ENCODE data around the gene RASA2. TPM values are rescaled to one million over a fixed set of nuclear protein-coding genes. Genes with fewer than 3 reads are reported as not detected.

RASA2 gene
- 31.1 and 42.3 TPM in 2 replicates for total RNA-seq

GRCh38 chr3:141486746-141487520 lies at the start of gene RASA2:
RASA2 (plus strand) TSS chr3:141487027; CDS start chr3:141487084, 57 bp downstream.
- intact Hi-C loops (cut with micrococcal nuclease), result loop anchor here (1.0 to 5.0 kb wide), 10 partner anchors 11 to 960 kb away; partner anchors contain the start of genes ATP1B3, RNF7, SLC25A36 and XRN1
- ChIA-PET POLR2A (interaction anchor here (0.6 to 3.3 kb wide), 25 partner anchors 11 to 389 kb away, joined by 3 to 81 read pairs (median 5); partner anchors contain the start of genes PXYLP1 and RNF7), CTCF (interaction anchor here (0.8 to 1.0 kb wide), 2 partner anchors 12 to 74 kb away, joined by 3 to 5 read pairs; no protein-coding TSS in a partner anchor)
- no peak for TF ChIP-seq CTCF (IDR thresholded peaks at IDR 0.05)
- Mint-ChIP-seq H3K27ac (peak within 1 kb of the TSS; percentile 92), H3K36me3 (ENCODE audit: low read depth) (peaks cover 8% of the 10 kb centered on the region), H3K4me3 (peak within 1 kb of the TSS; percentile 84), H3K4me1 (peaks cover 70% of the 10 kb centered on the region), H3K27me3 (no peaks in the 10 kb centered on the region), H3K9me3 (no peaks in the 10 kb centered on the region)
- DNase-seq (peak; percentile 75), ATAC-seq (ENCODE audit: low read depth) (peak; percentile 79)

GRCh38 chr3:141439589-141439988 lies 47.2 kb upstream of the RASA2 start:
- no peak for TF ChIP-seq CTCF (IDR thresholded peaks at IDR 0.05)
- CTCF ChIA-PET, result interaction anchor here (0.6 to 4.1 kb wide), 6 partner anchors 11 to 136 kb away, joined by 3 to 25 read pairs (median 15); no protein-coding TSS in a partner anchor
- Mint-ChIP-seq H3K36me3 (ENCODE audit: low read depth) (peaks cover 40% of the 10 kb centered on the region), H3K4me3 (no peak overlapping the region), H3K27me3 (no peaks in the 10 kb centered on the region), H3K27ac (no peak overlapping the region), H3K9me3 (no peaks in the 10 kb centered on the region), H3K4me1 (peaks cover 29% of the 10 kb centered on the region)
- DNase-seq, result no peak
- intact Hi-C loops (cut with micrococcal nuclease), result no loop called here
- ATAC-seq (ENCODE audit: low read depth), result no peak
- POLR2A ChIA-PET, result interaction anchor here (0.9 to 3.7 kb wide), 2 partner anchors 128 to 208 kb away, joined by 3 to 19 read pairs; partner anchors contain the start of gene PXYLP1

- POLR2A ChIA-PET, result interaction anchor here (1.3 to 3.7 kb wide), 3 partner anchors 11 to 129 kb away, joined by 5 to 19 read pairs (median 9); no protein-coding TSS in a partner anchor
- H3K36me3 Mint-ChIP-seq (ENCODE audit: low read depth), result peaks cover 54% of the 10 kb centered on the region
- peak; percentile 9 for ATAC-seq (ENCODE audit: low read depth)
Measured at GRCh38 chr3:141440942-141441341, 45.9 kb upstream of the RASA2 start.

GRCh38 chr3:141441381-141442364 lies 45.2 kb upstream of the RASA2 start:
- Mint-ChIP-seq H3K4me3 (peak overlapping the region; percentile 20), H3K9me3 (no peaks in the 10 kb centered on the region), H3K36me3 (ENCODE audit: low read depth) (peaks cover 59% of the 10 kb centered on the region), H3K27me3 (no peaks in the 10 kb centered on the region), H3K4me1 (peaks cover 29% of the 10 kb centered on the region), H3K27ac (peak overlapping the region; percentile 69)
- TF ChIP-seq CTCF (IDR thresholded peaks at IDR 0.05), result peak; percentile 63
- DNase-seq (peak; percentile 60), ATAC-seq (ENCODE audit: low read depth) (peak; percentile 100)
- ChIA-PET POLR2A (interaction anchor here (0.6 to 3.7 kb wide), 9 partner anchors 10 to 1643 kb away, joined by 3 to 19 read pairs (median 4); no protein-coding TSS in a partner anchor), CTCF (interaction anchor here (0.6 to 4.2 kb wide), 20 partner anchors 11 to 210 kb away, joined by 3 to 28 read pairs (median 3); partner anchors contain the start of genes PXYLP1 and ZBTB38)
- intact Hi-C loops (cut with micrococcal nuclease), result loop anchor here (1.0 to 5.0 kb wide), 7 partner anchors 13 to 138 kb away; no protein-coding TSS in a partner anchor

More at GRCh38 chr3:141440942-141441341, 45.9 kb upstream of the RASA2 start:
- Mint-ChIP-seq H3K27ac (peak overlapping the region; percentile 69), H3K4me3 (peak overlapping the region; percentile 20), H3K4me1 (peaks cover 29% of the 10 kb centered on the region), H3K27me3 (no peaks in the 10 kb centered on the region), H3K9me3 (no peaks in the 10 kb centered on the region)
- intact Hi-C loops (cut with micrococcal nuclease), result loop anchor here (1.0 to 5.0 kb wide), 7 partner anchors 14 to 138 kb away; no protein-coding TSS in a partner anchor
- TF ChIP-seq CTCF (IDR thresholded peaks at IDR 0.05), result no peak
- no peak for DNase-seq
- CTCF ChIA-PET, result interaction anchor here (0.9 to 4.2 kb wide), 12 partner anchors 10 to 209 kb away, joined by 3 to 28 read pairs (median 8); partner anchors contain the start of genes PXYLP1 and ZBTB38
